HL-60 (cell line): ENCODE measurements around the gene ARHGAP21.

ENCODE experiments used
- CTCF ChIP-seq: IDR thresholded peaks from one replicate; pipeline ENCODE4 v1.5.1; 2011; ENCODE audit warnings: low read length, control low read depth, inconsistent platforms; ENCODE audit not compliant: insufficient read depth
- TF ChIP-seq, protein P1 (sequence below): IDR thresholded peaks from 2 replicates; pipeline ENCODE4 v1.6.1; 2012; ENCODE audit warnings: low read depth; ENCODE audit not compliant: insufficient replicate concordance

DNA sequence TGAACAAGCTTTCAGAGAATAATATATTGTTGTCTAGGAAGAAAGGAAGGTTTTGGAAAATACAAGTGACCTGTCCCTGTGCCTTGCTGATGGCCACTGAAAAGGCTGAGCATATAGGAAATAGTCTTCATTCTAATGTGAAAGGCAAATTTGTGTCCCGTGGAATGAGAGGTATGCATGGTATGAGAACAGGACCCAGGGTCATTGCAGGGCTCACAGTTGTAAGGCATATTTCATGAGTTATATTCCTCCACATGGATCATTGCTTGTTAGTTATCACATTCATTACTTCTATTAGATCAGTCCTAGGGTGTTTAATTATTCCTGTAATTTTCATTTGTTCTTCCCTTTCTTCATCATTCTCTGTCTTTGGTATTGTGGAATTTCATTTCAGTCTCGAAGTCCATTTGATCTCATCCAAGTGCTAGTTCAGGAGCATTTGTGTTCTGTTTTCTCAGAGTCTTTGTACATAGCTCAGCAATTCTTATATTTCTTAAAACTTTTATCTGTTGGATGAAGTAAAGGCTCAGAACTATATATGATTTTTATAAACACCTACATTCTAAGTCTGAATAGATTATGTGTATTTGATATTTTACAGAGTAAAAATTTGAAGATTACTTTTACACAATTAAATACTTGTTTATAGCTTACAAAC lies 39.4 kb upstream of the ARHGAP21 start:
- no peak for TF ChIP-seq CTCF
- TF ChIP-seq, protein P1, sequence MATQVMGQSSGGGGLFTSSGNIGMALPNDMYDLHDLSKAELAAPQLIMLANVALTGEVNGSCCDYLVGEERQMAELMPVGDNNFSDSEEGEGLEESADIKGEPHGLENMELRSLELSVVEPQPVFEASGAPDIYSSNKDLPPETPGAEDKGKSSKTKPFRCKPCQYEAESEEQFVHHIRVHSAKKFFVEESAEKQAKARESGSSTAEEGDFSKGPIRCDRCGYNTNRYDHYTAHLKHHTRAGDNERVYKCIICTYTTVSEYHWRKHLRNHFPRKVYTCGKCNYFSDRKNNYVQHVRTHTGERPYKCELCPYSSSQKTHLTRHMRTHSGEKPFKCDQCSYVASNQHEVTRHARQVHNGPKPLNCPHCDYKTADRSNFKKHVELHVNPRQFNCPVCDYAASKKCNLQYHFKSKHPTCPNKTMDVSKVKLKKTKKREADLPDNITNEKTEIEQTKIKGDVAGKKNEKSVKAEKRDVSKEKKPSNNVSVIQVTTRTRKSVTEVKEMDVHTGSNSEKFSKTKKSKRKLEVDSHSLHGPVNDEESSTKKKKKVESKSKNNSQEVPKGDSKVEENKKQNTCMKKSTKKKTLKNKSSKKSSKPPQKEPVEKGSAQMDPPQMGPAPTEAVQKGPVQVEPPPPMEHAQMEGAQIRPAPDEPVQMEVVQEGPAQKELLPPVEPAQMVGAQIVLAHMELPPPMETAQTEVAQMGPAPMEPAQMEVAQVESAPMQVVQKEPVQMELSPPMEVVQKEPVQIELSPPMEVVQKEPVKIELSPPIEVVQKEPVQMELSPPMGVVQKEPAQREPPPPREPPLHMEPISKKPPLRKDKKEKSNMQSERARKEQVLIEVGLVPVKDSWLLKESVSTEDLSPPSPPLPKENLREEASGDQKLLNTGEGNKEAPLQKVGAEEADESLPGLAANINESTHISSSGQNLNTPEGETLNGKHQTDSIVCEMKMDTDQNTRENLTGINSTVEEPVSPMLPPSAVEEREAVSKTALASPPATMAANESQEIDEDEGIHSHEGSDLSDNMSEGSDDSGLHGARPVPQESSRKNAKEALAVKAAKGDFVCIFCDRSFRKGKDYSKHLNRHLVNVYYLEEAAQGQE, result no peak
